ENCODE results near the gene IFFO2.

The IFFO2 gene

DNA sequence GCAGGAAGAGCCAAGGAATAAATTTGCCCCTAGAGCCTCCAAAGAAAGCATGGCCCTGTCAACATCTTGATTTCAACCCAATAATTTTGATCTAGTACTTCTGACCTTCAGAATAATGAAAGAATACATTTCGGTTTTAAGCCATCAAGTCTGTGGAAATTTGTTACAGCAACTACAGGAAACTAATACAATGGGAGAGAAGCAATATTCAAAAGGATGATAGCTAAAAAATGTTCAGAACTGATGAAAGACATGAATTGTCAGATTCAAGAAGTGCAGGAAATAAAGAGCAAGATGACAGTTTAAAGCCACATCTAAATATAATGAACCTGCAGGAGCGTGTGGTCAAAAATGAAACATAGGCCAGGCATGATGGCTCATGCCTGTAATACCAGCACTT, 24.8 kb upstream of the IFFO2 start:
- no peak for TF ChIP-seq SIN3A (IDR thresholded peaks at IDR 0.05; ENCODE audit: borderline replicate concordance, insufficient read depth, low read length)
- TF ChIP-seq, protein P1, sequence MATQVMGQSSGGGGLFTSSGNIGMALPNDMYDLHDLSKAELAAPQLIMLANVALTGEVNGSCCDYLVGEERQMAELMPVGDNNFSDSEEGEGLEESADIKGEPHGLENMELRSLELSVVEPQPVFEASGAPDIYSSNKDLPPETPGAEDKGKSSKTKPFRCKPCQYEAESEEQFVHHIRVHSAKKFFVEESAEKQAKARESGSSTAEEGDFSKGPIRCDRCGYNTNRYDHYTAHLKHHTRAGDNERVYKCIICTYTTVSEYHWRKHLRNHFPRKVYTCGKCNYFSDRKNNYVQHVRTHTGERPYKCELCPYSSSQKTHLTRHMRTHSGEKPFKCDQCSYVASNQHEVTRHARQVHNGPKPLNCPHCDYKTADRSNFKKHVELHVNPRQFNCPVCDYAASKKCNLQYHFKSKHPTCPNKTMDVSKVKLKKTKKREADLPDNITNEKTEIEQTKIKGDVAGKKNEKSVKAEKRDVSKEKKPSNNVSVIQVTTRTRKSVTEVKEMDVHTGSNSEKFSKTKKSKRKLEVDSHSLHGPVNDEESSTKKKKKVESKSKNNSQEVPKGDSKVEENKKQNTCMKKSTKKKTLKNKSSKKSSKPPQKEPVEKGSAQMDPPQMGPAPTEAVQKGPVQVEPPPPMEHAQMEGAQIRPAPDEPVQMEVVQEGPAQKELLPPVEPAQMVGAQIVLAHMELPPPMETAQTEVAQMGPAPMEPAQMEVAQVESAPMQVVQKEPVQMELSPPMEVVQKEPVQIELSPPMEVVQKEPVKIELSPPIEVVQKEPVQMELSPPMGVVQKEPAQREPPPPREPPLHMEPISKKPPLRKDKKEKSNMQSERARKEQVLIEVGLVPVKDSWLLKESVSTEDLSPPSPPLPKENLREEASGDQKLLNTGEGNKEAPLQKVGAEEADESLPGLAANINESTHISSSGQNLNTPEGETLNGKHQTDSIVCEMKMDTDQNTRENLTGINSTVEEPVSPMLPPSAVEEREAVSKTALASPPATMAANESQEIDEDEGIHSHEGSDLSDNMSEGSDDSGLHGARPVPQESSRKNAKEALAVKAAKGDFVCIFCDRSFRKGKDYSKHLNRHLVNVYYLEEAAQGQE (IDR thresholded peaks at IDR 0.05; ENCODE audit: insufficient read depth in 1 of 2, low read depth in 2 of 2, low read length in 2 of 2): no peak
- TF ChIP-seq FOXP2 (optimal IDR thresholded peaks at IDR 0.05; ENCODE audit: borderline replicate concordance, extremely low read depth, extremely low read length, insufficient read depth): no peak
- TF ChIP-seq POLR2AphosphoS5 (IDR thresholded peaks at IDR 0.05; ENCODE audit: low read depth, low read length): no peak
- TF ChIP-seq TAF1 (IDR thresholded peaks at IDR 0.05; ENCODE audit: borderline replicate concordance, insufficient read depth, low read length): no peak

DNA sequence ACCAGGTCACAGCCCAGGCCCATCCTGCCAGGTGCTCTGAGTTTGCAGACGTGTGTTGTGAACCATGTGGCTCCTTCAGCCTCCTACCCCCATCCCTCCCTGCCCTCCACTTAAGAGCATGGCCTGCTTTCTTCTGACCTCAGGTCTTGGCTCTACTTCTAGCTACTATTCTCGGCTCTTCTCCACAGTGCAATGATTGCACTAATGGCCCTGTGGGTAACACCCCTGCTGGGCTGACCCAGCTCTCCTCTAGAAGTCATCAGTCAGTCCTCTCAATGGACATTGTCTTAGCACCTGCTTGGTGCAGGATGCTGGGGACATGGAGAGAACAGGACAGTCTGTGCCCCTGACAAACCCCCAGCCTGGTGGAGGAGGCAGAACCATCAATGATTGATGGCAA, 22.2 kb upstream of the IFFO2 start:
- no peak for TF ChIP-seq POLR2AphosphoS5 (IDR thresholded peaks at IDR 0.05; ENCODE audit: low read depth, low read length)
- no peak for TF ChIP-seq SIN3A (IDR thresholded peaks at IDR 0.05; ENCODE audit: borderline replicate concordance, insufficient read depth, low read length)
- TF ChIP-seq, protein P1 (IDR thresholded peaks at IDR 0.05; ENCODE audit: insufficient read depth in 1 of 2, low read depth in 2 of 2, low read length in 2 of 2): no peak
- no peak for TF ChIP-seq FOXP2 (optimal IDR thresholded peaks at IDR 0.05; ENCODE audit: borderline replicate concordance, extremely low read depth, extremely low read length, insufficient read depth)
- no peak for TF ChIP-seq TAF1 (IDR thresholded peaks at IDR 0.05; ENCODE audit: borderline replicate concordance, insufficient read depth, low read length)

DNA sequence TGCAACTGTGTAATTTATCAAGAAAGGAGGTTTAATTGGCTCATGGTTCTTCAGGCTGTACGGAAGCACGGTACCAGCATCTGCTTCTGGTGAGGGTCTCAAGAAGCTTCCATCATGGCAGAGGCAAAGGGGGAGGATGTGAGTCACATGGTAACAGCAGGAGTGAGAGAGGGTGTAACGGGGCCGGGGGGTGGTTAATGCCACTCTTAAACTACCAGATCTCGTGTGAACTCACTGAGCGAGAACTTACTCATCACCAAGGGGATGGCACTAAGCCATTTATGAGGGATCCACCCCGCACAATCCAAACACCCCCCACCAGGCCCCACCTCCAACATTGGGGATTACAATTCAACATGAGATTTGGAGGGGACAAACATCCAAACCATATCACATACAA, 21.0 kb upstream of the IFFO2 start:
- TF ChIP-seq, protein P1 (IDR thresholded peaks at IDR 0.05; ENCODE audit: insufficient read depth in 1 of 2, low read depth in 2 of 2, low read length in 2 of 2): no peak
- TF ChIP-seq FOXP2 (optimal IDR thresholded peaks at IDR 0.05; ENCODE audit: borderline replicate concordance, extremely low read depth, extremely low read length, insufficient read depth): no peak
- TF ChIP-seq SIN3A (IDR thresholded peaks at IDR 0.05; ENCODE audit: borderline replicate concordance, insufficient read depth, low read length): no peak
- no peak for TF ChIP-seq POLR2AphosphoS5 (IDR thresholded peaks at IDR 0.05; ENCODE audit: low read depth, low read length)
- no peak for TF ChIP-seq TAF1 (IDR thresholded peaks at IDR 0.05; ENCODE audit: borderline replicate concordance, insufficient read depth, low read length)

DNA sequence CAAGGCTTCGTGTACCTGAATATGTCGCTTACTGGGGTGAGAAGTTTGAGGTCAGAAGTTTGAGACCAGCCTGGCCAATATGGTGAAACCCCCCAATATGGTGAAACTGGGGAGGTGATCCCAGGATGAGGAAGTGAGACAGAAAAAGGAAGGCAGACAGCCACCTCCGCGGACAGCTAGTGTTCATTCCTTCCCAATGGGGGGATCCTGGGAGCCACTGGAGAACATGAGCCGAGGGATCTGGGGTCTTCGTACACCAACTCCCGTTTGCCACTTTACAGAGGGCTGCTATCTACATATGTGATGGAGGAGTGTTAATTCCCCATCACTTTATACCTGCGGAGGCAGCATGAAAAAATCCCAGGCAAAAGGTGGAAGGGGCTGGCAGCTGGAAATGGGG, 19.6 kb upstream of the IFFO2 start:
- TF ChIP-seq FOXP2 (optimal IDR thresholded peaks at IDR 0.05; ENCODE audit: borderline replicate concordance, extremely low read depth, extremely low read length, insufficient read depth) (no peak), SIN3A (IDR thresholded peaks at IDR 0.05; ENCODE audit: borderline replicate concordance, insufficient read depth, low read length) (no peak), POLR2AphosphoS5 (IDR thresholded peaks at IDR 0.05; ENCODE audit: low read depth, low read length) (no peak), TAF1 (IDR thresholded peaks at IDR 0.05; ENCODE audit: borderline replicate concordance, insufficient read depth, low read length) (no peak)
- TF ChIP-seq, protein P1 (IDR thresholded peaks at IDR 0.05; ENCODE audit: insufficient read depth in 1 of 2, low read depth in 2 of 2, low read length in 2 of 2): no peak

DNA sequence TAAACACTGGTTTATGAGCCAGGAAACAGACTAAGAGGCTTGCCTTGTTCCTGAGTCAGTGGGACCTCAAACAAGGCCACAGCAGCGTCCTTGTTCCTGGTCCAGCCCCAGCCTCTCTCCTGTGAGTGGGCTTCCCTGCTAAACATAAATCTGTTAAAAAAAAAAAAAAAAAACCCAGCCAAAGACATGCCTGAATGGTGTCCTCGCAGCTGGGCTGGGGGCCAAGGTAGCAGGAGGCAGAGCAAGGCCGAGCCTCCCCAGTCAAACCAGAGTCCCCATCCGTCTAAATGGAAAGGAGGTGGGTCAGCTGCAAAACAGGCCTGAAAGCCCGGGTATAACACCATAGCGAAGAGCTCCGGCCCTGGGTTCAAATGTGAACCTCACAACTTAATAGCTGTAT, 18.1 kb upstream of the IFFO2 start:
- TF ChIP-seq TAF1 (IDR thresholded peaks at IDR 0.05; ENCODE audit: borderline replicate concordance, insufficient read depth, low read length): no peak
- no peak for TF ChIP-seq POLR2AphosphoS5 (IDR thresholded peaks at IDR 0.05; ENCODE audit: low read depth, low read length)
- TF ChIP-seq, protein P1 (IDR thresholded peaks at IDR 0.05; ENCODE audit: insufficient read depth in 1 of 2, low read depth in 2 of 2, low read length in 2 of 2): no peak
- no peak for TF ChIP-seq FOXP2 (optimal IDR thresholded peaks at IDR 0.05; ENCODE audit: borderline replicate concordance, extremely low read depth, extremely low read length, insufficient read depth)
- TF ChIP-seq SIN3A (IDR thresholded peaks at IDR 0.05; ENCODE audit: borderline replicate concordance, insufficient read depth, low read length): no peak
